Ascending aorta (tissue), 2 donors: ENCODE data around the gene CD2AP. TPM values are rescaled to one million over a fixed set of nuclear protein-coding genes. Genes with fewer than 3 reads are reported as not detected.

Source experiments
- DNase-seq, 2 donors: peaks; one replicate each; pipeline ENCODE4 v3.0.0-alpha.2; 2019; ENCODE audit warnings: low spot score in 2 of 2
- H3K27ac ChIP-seq, 2 donors: fragments of 200-600 bp; sonication (generic); one replicate each; pipeline ENCODE4 v1.5.1; 2016 to 2017; ENCODE audit warnings: mild to moderate bottlenecking in 1 of 2
- H3K27me3 ChIP-seq: fragments of 200-600 bp; sonication (generic); one replicate; pipeline ENCODE4 v1.5.1; 2017
- H3K36me3 ChIP-seq, 2 donors: fragments of 200-600 bp; sonication (generic); one replicate each; pipeline ENCODE4 v1.5.1; 2016
- H3K4me1 ChIP-seq, 2 donors: fragments of 200-600 bp; sonication (generic); one replicate each; pipeline ENCODE4 v1.5.1; 2016 to 2017; ENCODE audit warnings: mild to moderate bottlenecking in 1 of 2
- H3K4me3 ChIP-seq, 2 donors: fragments of 200-600 bp; sonication (generic); one replicate each; pipeline ENCODE4 v1.5.1; 2016 to 2017; ENCODE audit warnings: mild to moderate bottlenecking in 1 of 2
- H3K9me3 ChIP-seq, 2 donors: fragments of 200-600 bp; sonication (generic); one replicate each; pipeline ENCODE4 v1.5.1; 2016
- CTCF ChIP-seq, 3 experiments: fragments of 200-600 bp in 2 of 3; fragments of 450-650 bp in 1 of 3; sonication (generic) in 2 of 3; IDR thresholded peaks; one replicate each; pipeline ENCODE4 v1.5.1; 2016 to 2019; ENCODE audit warnings: antibody characterized with exemption in 3 of 3, mild to moderate bottlenecking in 1 of 3, moderate library complexity in 1 of 3
- intact Hi-C: fragments of 100-400 bp; cut with DNase I; formaldehyde crosslinking; loops from one replicate; pipeline ENCODE4 v1.15.1; 2023
- total RNA-seq: library from RNA; depleted of rRNA; stranded (reverse); fragments of >200 nt; gene quantifications from one replicate; pipeline ENCODE4 v1.1.0, GENCODE V29; 2016

Gene CD2AP
- total RNA-seq, 1 donor from 2014 or later: 18.9 TPM

- no peak overlapping the region for H3K4me3 ChIP-seq
- H3K27ac ChIP-seq: no peak overlapping the region
- no peak for TF ChIP-seq CTCF (IDR thresholded peaks at IDR 0.05)
- no peaks in the 10 kb centered on the region for H3K36me3 ChIP-seq
- H3K9me3 ChIP-seq: no peaks in the 10 kb centered on the region
- intact Hi-C loops: no loop called here
- no peak for DNase-seq
- H3K4me1 ChIP-seq: no peaks in the 10 kb centered on the region
- no peaks in the 10 kb centered on the region for H3K27me3 ChIP-seq
Measured at GRCh38 chr6:47534063-47534462, 56.5 kb downstream of the CD2AP start.

GRCh38 chr6:47535316-47536225 is 58.0 kb downstream of the CD2AP start:
- no peaks in the 10 kb centered on the region for H3K4me1 ChIP-seq
- no peak overlapping the region for H3K4me3 ChIP-seq
- H3K27ac ChIP-seq: peak overlapping the region in 1 of 2 donors; percentile 4
- intact Hi-C loops: no loop called here
- H3K9me3 ChIP-seq: no peaks in the 10 kb centered on the region
- no peaks in the 10 kb centered on the region for H3K27me3 ChIP-seq
- no peak for TF ChIP-seq CTCF (IDR thresholded peaks at IDR 0.05)
- no peaks in the 10 kb centered on the region for H3K36me3 ChIP-seq
- DNase-seq: no peak

- H3K27me3 ChIP-seq: no peaks in the 10 kb centered on the region
- intact Hi-C loops: no loop called here
- no peaks in the 10 kb centered on the region for H3K9me3 ChIP-seq
- TF ChIP-seq CTCF (IDR thresholded peaks at IDR 0.05): no peak
- H3K36me3 ChIP-seq: no peaks in the 10 kb centered on the region
- DNase-seq: no peak
- H3K27ac ChIP-seq: no peak overlapping the region
- H3K4me1 ChIP-seq: no peaks in the 10 kb centered on the region
- no peak overlapping the region for H3K4me3 ChIP-seq
Measured at GRCh38 chr6:47536816-47537401, 59.3 kb downstream of the CD2AP start.

- no peak for DNase-seq
- Histone ChIP-seq H3K4me3 (no peak overlapping the region), H3K9me3 (no peaks in the 10 kb centered on the region), H3K4me1 (no peaks in the 10 kb centered on the region), H3K27ac (no peak overlapping the region), H3K36me3 (peaks cover 7 to 24% of the 10 kb centered on the region in 2 donors), H3K27me3 (no peaks in the 10 kb centered on the region)
- intact Hi-C loops: no loop called here
- TF ChIP-seq CTCF (IDR thresholded peaks at IDR 0.05): no peak
Measured at GRCh38 chr6:47545223-47545622, 67.6 kb downstream of the CD2AP start.

GRCh38 chr6:47551670-47552069 is 74.1 kb downstream of the CD2AP start:
- no peak for TF ChIP-seq CTCF (IDR thresholded peaks at IDR 0.05)

More at GRCh38 chr6:47551670-47552069, 74.1 kb downstream of the CD2AP start:
- no peak overlapping the region for H3K27ac ChIP-seq
- no peaks in the 10 kb centered on the region for H3K27me3 ChIP-seq
- H3K4me1 ChIP-seq: no peaks in the 10 kb centered on the region
- no peak for DNase-seq
- peaks cover 0 to 5% of the 10 kb centered on the region in 2 donors for H3K36me3 ChIP-seq
- no peak overlapping the region for H3K4me3 ChIP-seq
- H3K9me3 ChIP-seq: no peaks in the 10 kb centered on the region
- intact Hi-C loops: no loop called here
